Measurements from ENCODE around the gene ZDHHC6. TPM values are rescaled to one million over a fixed set of nuclear protein-coding genes. Genes with fewer than 3 reads are reported as not detected.
A peak's percentile ranks its signal among the peaks of the same experiment; 100 is the strongest.

The ZDHHC6 gene
- total RNA-seq (53.9 and 61.2 TPM in 2 replicates), polyA plus RNA-seq (30.5 and 50.0 TPM in 2 replicates), polyA minus RNA-seq (7.7 and 14.6 TPM in 2 replicates)
- total RNA-seq (2013): 48.6 TPM

- ATAC-seq (ENCODE audit: low read depth): peak; percentile 90
- no peaks in the 10 kb centered on the region for H3K27me3 ChIP-seq (replicated peaks in 1 of 4; ENCODE audit: control extremely low read depth in 1 of 4, control insufficient read depth in 3 of 4, insufficient read depth in 4 of 4, low read length in 3 of 4)
- Mint-ChIP-seq H3K27me3 (no peaks in the 10 kb centered on the region), H3K9me3 (ENCODE audit: insufficient read depth) (no peaks in the 10 kb centered on the region), H3K27ac (peak within 1 kb of the TSS; percentile 88), H3K4me1 (peaks cover 49% of the 10 kb centered on the region), H3K4me3 (peak within 1 kb of the TSS; percentile 91)
- under 1% methylated on average over 59 of the region's 59 CpGs for WGBS (ENCODE audit: insufficient coverage)
- no peaks in the 10 kb centered on the region for H3K9me3 ChIP-seq (ENCODE audit: control extremely low read depth in 1 of 3, control insufficient read depth in 2 of 3, insufficient read depth in 1 of 3, low read length in 2 of 3)
- CTCF ChIA-PET: interaction anchor here (1.1 to 1.8 kb wide), 2 partner anchors 12 to 25 kb away, joined by 3 to 8 read pairs; no protein-coding TSS in a partner anchor
- H3K4me2 ChIP-seq (replicated peaks; ENCODE audit: low read depth, low read length, poor library complexity, severe bottlenecking): peak within 1 kb of the TSS; percentile 91
- H3K79me2 ChIP-seq (ENCODE audit: control insufficient read depth, insufficient read depth, low read length): peaks cover 63% of the 10 kb centered on the region
- peaks cover 7% of the 10 kb centered on the region for H4K20me1 ChIP-seq (ENCODE audit: control insufficient read depth, insufficient read depth, low read length, poor library complexity, severe bottlenecking)
- H2AFZ ChIP-seq (ENCODE audit: insufficient read depth, low read depth, low read length, poor library complexity, severe bottlenecking): peak within 1 kb of the TSS; percentile 93
- POLR2A ChIA-PET: interaction anchor here (1.1 to 1.6 kb wide), 3 partner anchors 12 to 74 kb away, joined by 3 to 13 read pairs (median 6); no protein-coding TSS in a partner anchor
- peaks cover 20 to 23% of the 10 kb centered on the region in 2 donors for H3K4me1 ChIP-seq (ENCODE audit: control insufficient read depth in 2 of 2, insufficient read depth in 2 of 2, low read length in 2 of 2)
- peak within 1 kb of the TSS; percentile 99 for H3K9ac ChIP-seq (ENCODE audit: low read length)
- H3K27ac ChIP-seq (ENCODE audit: low read length in 2 of 2): peak within 1 kb of the TSS; percentile 74 to 84
- TF ChIP-seq EZH2 (IDR thresholded peaks at IDR 0.05; ENCODE audit: borderline replicate concordance, insufficient read depth, low read depth, low read length, poor library complexity, severe bottlenecking) (no peak), CTCF (IDR thresholded peaks at IDR 0.05) (peak; percentile 11)
- DNase-seq: peak; percentile 93
- peaks cover 0 to 16% of the 10 kb centered on the region in 2 experiments for H3K36me3 ChIP-seq (replicated peaks in 1 of 2; ENCODE audit: control extremely low read depth in 1 of 2, control insufficient read depth in 1 of 2, extremely low read depth in 1 of 2, insufficient read depth in 2 of 2, low read length in 1 of 2)
- intact Hi-C loops (cut with micrococcal nuclease): loop anchor here (1.0 to 2.0 kb wide), 2 partner anchors 72 to 264 kb away; partner anchors contain the start of gene GPAM
- peak within 1 kb of the TSS; percentile 79 to 100 (median 99) for H3K4me3 ChIP-seq (ENCODE audit: control extremely low read depth in 1 of 5, extremely low read depth in 1 of 5, insufficient read depth in 1 of 5, low read depth in 2 of 5, low read length in 4 of 5)
These were observed at the start of gene ZDHHC6, which contains the start of gene VTI1A for GRCh38 chr10:112446855-112447619. TSS of gene ZDHHC6 (minus strand) at chr10:112446914. CDS start at chr10:112445436, 1,478 bp downstream. TSS of gene VTI1A (plus strand) at chr10:112447215. CDS start at chr10:112447374, 159 bp downstream.

GRCh38 chr10:112492736-112493135 is 46.0 kb upstream of the ZDHHC6 start:
- intact Hi-C loops (cut with micrococcal nuclease): no loop called here
- no peak for DNase-seq
- no peak overlapping the region for H3K9ac ChIP-seq (ENCODE audit: low read length)
- TF ChIP-seq EZH2 (IDR thresholded peaks at IDR 0.05; ENCODE audit: borderline replicate concordance, insufficient read depth, low read depth, low read length, poor library complexity, severe bottlenecking): no peak
- TF ChIP-seq CTCF (IDR thresholded peaks at IDR 0.05): no peak
- WGBS (ENCODE audit: insufficient coverage): no CpG with 5 or more reads among the region's 6 CpGs
- H3K4me3 ChIP-seq (ENCODE audit: control extremely low read depth in 1 of 5, extremely low read depth in 1 of 5, insufficient read depth in 1 of 5, low read depth in 2 of 5, low read length in 4 of 5): no peak overlapping the region
- no peak for ATAC-seq (ENCODE audit: low read depth)
- H2AFZ ChIP-seq (ENCODE audit: insufficient read depth, low read depth, low read length, poor library complexity, severe bottlenecking): no peak overlapping the region
- H3K27me3 ChIP-seq (replicated peaks in 1 of 4; ENCODE audit: control extremely low read depth in 1 of 4, control insufficient read depth in 3 of 4, insufficient read depth in 4 of 4, low read length in 3 of 4): no peaks in the 10 kb centered on the region
- Mint-ChIP-seq H3K27me3 (no peaks in the 10 kb centered on the region), H3K9me3 (ENCODE audit: insufficient read depth) (no peaks in the 10 kb centered on the region), H3K4me3 (no peak overlapping the region), H3K4me1 (no peaks in the 10 kb centered on the region), H3K27ac (no peak overlapping the region)
- POLR2A ChIA-PET: no interaction called here
- H4K20me1 ChIP-seq (ENCODE audit: control insufficient read depth, insufficient read depth, low read length, poor library complexity, severe bottlenecking): no peaks in the 10 kb centered on the region
- H3K36me3 ChIP-seq (replicated peaks in 1 of 2; ENCODE audit: control extremely low read depth in 1 of 2, control insufficient read depth in 1 of 2, extremely low read depth in 1 of 2, insufficient read depth in 2 of 2, low read length in 1 of 2): no peaks in the 10 kb centered on the region
- CTCF ChIA-PET: no interaction called here
- no peaks in the 10 kb centered on the region for H3K4me1 ChIP-seq (ENCODE audit: control insufficient read depth in 2 of 2, insufficient read depth in 2 of 2, low read length in 2 of 2)
- no peak overlapping the region for H3K4me2 ChIP-seq (replicated peaks; ENCODE audit: low read depth, low read length, poor library complexity, severe bottlenecking)
- H3K27ac ChIP-seq (ENCODE audit: low read length in 2 of 2): no peak overlapping the region
- no peaks in the 10 kb centered on the region for H3K9me3 ChIP-seq (ENCODE audit: control extremely low read depth in 1 of 3, control insufficient read depth in 2 of 3, insufficient read depth in 1 of 3, low read length in 2 of 3)
- H3K79me2 ChIP-seq (ENCODE audit: control insufficient read depth, insufficient read depth, low read length): peaks cover 19% of the 10 kb centered on the region

Measured in B cell (primary cell).